AG04450 (cell line): ENCODE results near the gene KRTAP4-7. TPM values are rescaled to one million over a fixed set of nuclear protein-coding genes. Genes with fewer than 3 reads are reported as not detected.
"Not testable (repeated sequence)": the region's sequence is repeated elsewhere in the genome, so short reads cannot be mapped to it uniquely, and the experiment has no call there.

ENCODE experiments used
- CTCF ChIA-PET: fragments of 300-600, 350-600 bp; formaldehyde crosslinking; extraction: SDS; loops from one replicate; lab custom pipeline; 2022; ENCODE audit warnings: antibody characterized with exemption, inconsistent platforms; lab: Charles Lee
- POLR2A ChIA-PET: fragments of 350-600 bp; formaldehyde crosslinking; extraction: SDS; loops from one replicate; lab custom pipeline; 2021; ENCODE audit warnings: antibody characterized with exemption, inconsistent platforms; lab: Yijun Ruan, JAX
- DNase-seq: peaks from one replicate; pipeline ENCODE4 v3.0.0-alpha.2; 2011; ENCODE audit warnings: low read depth, low spot score
- H3K27ac ChIP-seq: one replicate; pipeline ENCODE4 v1.5.1; 2012; ENCODE audit warnings: low read depth, low read length, control low read depth
- H3K27me3 ChIP-seq: one replicate; pipeline ENCODE4 v1.6.0; 2012; ENCODE audit warnings: low read length; ENCODE audit not compliant: control insufficient read depth, insufficient read depth
- H3K4me3 ChIP-seq: 2 replicates; pipeline ENCODE4 v1.5.1; 2011; ENCODE audit warnings: mild to moderate bottlenecking, low read depth, low read length, control low read depth
- H3K9me3 ChIP-seq: 2 replicates; pipeline ENCODE4 v1.5.1; 2012; ENCODE audit warnings: low read length; ENCODE audit not compliant: control insufficient read depth, insufficient read depth
- CTCF ChIP-seq: IDR thresholded peaks from 2 replicates; pipeline ENCODE4 v1.5.1; 2011; ENCODE audit warnings: low read depth, low read length, control low read depth, inconsistent platforms
- polyA plus RNA-seq: library from polyadenylated mRNA; depleted of rRNA; stranded (reverse); fragments of >200 nt; gene quantifications from 2 replicates; pipeline ENCODE4 v1.2.3, GENCODE V29; 2011

The KRTAP4-7 gene
- polyA plus RNA-seq, 1 experiment, result not detected

- TF ChIP-seq CTCF, result no peak
- H3K4me3 ChIP-seq, result no peak overlapping the region
- ChIA-PET CTCF (interaction anchor here (0.6 kb wide), 1 partner anchor 545 kb away, joined by 3 read pairs; no protein-coding TSS in a partner anchor), POLR2A (no interaction called here)
- H3K27ac ChIP-seq, result no peak overlapping the region
- DNase-seq, result no peak
- H3K9me3 ChIP-seq, result no peaks in the 10 kb centered on the region
- H3K27me3 ChIP-seq, result no peaks in the 10 kb centered on the region
Measured at GRCh38 chr17:41103896-41104295, 19.9 kb downstream of the KRTAP4-7 start.

- H3K4me3 ChIP-seq, H3K27ac ChIP-seq, POLR2A ChIA-PET, H3K9me3 ChIP-seq, H3K27me3 ChIP-seq: not testable (repeated sequence)
- CTCF ChIA-PET, result interaction anchor here (0.6 kb wide), 1 partner anchor 544 kb away, joined by 3 read pairs; no protein-coding TSS in a partner anchor
- DNase-seq, result peak; percentile 23
Measured at GRCh38 chr17:41104386-41105038, 20.6 kb downstream of the KRTAP4-7 start.

- H3K27me3 ChIP-seq, H3K27ac ChIP-seq, H3K9me3 ChIP-seq, CTCF ChIA-PET, POLR2A ChIA-PET, DNase-seq, H3K4me3 ChIP-seq: not testable (repeated sequence)
Measured at GRCh38 chr17:41105347-41105746, 21.4 kb downstream of the KRTAP4-7 start, which contains the start of gene KRTAP4-9. TSS of gene KRTAP4-9 (plus strand) at chr17:41105389. CDS start at chr17:41105389, 0 bp downstream.

GRCh38 chr17:41107941-41108450, 24.0 kb downstream of the KRTAP4-7 start:
- no peak overlapping the region for H3K4me3 ChIP-seq
- no peak for TF ChIP-seq CTCF
- no peak for DNase-seq
- POLR2A ChIA-PET, result no interaction called here
- H3K9me3 ChIP-seq, result no peaks in the 10 kb centered on the region
- no peaks in the 10 kb centered on the region for H3K27me3 ChIP-seq
- CTCF ChIA-PET, result interaction anchor here (0.7 to 1.5 kb wide), 2 partner anchors 17 to 540 kb away, joined by 3 to 4 read pairs; no protein-coding TSS in a partner anchor
- no peak overlapping the region for H3K27ac ChIP-seq

- ChIA-PET CTCF (interaction anchor here (1.5 kb wide), 1 partner anchor 18 kb away, joined by 3 read pairs; no protein-coding TSS in a partner anchor), POLR2A (interaction anchor here (0.7 kb wide), 1 partner anchor 37 kb away, joined by 3 read pairs; no protein-coding TSS in a partner anchor)
- not testable (repeated sequence) for H3K27me3 ChIP-seq, H3K9me3 ChIP-seq, H3K27ac ChIP-seq, H3K4me3 ChIP-seq, DNase-seq
Measured at GRCh38 chr17:41108728-41109386, 24.9 kb downstream of the KRTAP4-7 start.

GRCh38 chr17:41111151-41111885, 27.4 kb downstream of the KRTAP4-7 start:
- Histone ChIP-seq H3K9me3 (no peaks in the 10 kb centered on the region), H3K27me3 (no peaks in the 10 kb centered on the region), H3K4me3 (no peak overlapping the region), H3K27ac (no peak overlapping the region)
- POLR2A ChIA-PET, result no interaction called here
- CTCF ChIA-PET, result no interaction called here
- no peak for TF ChIP-seq CTCF
- no peak for DNase-seq
